CD4-positive, alpha-beta T cell treated with Interleukin-15 for 4 hours (primary cell): ENCODE data around the gene MESD.

Experiments
- DNase-seq: peaks from one replicate; pipeline ENCODE4 v3.0.0-alpha.2; 2020; ENCODE audit warnings: low spot score

Gene MESD

GRCh38 chr15:81015621-81016488 is 26.2 kb upstream of the MESD start:
- no peak for DNase-seq

DNA sequence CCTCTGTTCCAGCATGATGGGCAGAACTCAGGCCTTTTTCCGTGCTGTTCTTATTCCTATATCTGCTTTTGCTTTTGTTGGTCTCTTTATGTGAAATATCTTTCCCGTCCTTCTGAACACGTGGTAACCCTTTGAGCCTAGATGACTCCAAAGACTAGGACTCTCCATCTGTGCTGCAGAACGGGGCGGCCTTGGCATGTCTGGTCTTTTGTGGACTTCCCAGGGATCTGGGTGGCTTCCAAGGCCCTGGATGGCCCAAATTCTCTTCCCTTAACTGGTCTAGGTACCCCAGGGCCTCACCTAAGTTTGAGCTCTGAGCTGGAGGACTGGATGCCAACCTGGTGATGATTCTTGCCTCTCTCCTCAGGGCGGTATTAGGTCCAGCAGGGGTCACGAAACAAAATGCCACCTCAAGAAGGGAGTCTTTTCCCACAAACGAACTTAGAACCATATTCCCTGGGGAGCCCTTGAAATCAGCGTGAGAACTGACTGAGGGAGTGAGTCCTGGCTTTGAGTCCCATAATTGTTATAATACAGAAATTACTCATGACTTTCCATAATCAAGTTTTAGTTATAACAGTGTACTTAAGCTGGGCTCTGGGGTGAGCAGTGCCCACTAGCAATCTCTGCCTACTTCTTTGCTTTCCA is 25.0 kb upstream of the MESD start:
- DNase-seq: no peak

DNA sequence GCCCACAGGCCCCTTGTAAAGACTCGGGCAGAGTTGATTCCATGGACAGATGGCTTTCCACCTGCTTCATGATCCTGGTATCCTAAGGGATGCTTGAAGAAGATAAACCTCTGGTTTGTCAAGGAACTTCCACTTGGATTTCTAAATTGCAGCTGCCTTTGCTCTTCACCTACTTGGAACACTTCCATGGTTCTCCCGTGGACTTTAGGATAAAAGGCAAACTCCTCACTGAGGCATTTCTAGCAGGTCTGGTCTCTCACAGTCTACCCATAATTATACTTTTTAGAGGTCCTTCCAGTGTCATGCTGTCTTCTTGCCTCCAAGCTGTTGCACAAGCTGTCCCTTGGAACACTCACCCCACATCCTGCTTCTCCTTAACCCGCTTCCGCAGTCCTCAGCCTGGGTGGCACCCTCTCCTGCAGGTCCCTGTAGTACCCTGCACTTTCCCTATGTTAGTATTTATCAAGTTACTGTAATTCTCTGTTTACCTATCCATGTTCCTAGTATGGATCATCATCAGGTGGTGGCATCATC is 23.8 kb upstream of the MESD start:
- no peak for DNase-seq

DNA sequence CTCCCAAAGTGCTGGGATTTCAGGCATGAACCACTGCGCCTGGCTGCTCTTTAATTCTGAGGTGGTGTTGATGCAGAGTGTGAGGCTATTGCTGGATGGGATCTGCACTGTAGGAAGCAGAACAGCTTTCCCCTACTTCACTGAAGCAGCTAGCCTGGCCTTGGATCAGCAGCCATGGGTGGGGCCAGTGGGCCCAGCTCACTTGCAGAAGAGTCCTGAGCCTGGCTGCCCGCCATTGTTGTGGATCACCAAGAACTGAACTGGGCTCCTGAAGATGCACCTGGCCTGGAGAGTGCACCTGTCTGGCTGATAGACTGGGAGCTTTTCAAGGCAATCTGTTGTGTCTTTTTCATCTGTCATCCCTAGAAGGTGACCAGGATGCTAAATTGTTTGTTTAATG is 23.0 kb upstream of the MESD start:
- no peak for DNase-seq

- DNase-seq: no peak
Observed at GRCh38 chr15:81011593-81011992, 22.0 kb upstream of the MESD start.

- DNase-seq: no peak
Observed at GRCh38 chr15:81010086-81010485, 20.5 kb upstream of the MESD start.

GRCh38 chr15:81008312-81008711 is 18.7 kb upstream of the MESD start:
- no peak for DNase-seq

GRCh38 chr15:81007428-81008064 is 17.9 kb upstream of the MESD start:
- no peak for DNase-seq

DNA sequence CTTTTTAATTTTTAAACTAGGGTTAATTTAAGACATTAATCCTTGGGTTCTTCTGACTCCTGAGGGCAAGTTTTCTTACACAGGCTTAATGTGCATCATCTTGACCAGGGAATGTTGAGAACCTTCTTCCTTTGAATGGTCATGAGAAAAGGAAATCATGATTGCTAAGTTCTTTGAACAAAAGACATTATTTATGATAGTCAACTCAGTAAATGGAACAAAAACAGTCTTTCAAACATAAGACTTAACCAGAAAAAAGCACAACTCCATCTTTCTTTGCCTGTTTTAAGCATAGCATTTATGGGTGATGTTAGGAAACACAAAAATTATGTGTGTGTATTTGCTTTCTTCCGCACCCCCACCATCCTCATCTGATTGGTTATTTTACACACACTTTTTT is 16.5 kb upstream of the MESD start:
- no peak for DNase-seq

DNA sequence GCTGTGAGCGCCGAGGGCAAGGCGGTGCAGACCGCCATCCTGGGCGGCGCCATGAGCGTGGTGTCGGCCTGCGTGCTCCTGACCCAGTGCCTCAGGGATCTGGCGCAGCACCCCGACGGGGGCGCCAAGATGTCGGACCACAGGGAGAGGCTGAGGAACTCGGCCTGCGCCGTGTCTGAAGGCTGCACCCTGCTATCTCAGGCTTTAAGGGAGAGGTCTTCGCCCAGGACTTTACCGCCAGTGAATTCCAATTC is 13.4 kb upstream of the MESD start:
- DNase-seq: no peak

DNA sequence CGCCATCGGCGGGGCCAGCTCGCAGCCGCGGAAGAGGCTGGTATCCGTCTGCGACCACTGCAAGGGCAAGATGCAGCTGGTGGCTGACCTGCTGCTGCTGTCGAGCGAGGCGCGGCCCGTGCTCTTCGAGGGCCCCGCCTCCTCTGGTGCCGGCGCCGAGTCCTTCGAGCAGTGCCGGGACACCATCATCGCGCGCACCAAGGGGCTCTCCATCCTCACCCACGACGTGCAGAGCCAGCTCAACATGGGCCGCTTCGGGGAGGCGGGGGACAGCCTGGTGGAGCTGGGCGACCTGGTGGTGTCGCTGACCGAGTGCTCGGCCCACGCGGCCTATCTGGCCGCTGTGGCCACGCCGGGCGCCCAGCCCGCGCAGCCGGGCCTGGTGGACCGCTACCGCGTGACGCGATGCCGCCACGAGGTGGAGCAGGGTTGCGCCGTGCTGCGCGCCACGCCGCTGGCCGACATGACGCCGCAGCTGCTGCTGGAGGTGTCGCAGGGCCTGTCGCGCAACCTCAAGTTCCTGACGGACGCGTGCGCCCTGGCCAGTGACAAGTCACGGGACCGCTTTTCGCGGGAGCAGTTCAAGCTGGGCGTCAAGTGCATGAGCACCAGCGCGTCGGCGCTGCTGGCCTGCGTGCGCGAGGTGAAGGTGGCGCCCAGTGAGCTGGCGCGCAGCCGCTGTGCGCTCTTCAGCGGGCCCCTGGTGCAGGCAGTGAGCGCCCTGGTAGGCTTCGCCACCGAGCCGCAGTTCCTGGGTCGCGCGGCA is 12.9 kb upstream of the MESD start:
- no peak for DNase-seq

- no peak for DNase-seq
Observed at GRCh38 chr15:81002009-81002330, 12.4 kb upstream of the MESD start.

DNA sequence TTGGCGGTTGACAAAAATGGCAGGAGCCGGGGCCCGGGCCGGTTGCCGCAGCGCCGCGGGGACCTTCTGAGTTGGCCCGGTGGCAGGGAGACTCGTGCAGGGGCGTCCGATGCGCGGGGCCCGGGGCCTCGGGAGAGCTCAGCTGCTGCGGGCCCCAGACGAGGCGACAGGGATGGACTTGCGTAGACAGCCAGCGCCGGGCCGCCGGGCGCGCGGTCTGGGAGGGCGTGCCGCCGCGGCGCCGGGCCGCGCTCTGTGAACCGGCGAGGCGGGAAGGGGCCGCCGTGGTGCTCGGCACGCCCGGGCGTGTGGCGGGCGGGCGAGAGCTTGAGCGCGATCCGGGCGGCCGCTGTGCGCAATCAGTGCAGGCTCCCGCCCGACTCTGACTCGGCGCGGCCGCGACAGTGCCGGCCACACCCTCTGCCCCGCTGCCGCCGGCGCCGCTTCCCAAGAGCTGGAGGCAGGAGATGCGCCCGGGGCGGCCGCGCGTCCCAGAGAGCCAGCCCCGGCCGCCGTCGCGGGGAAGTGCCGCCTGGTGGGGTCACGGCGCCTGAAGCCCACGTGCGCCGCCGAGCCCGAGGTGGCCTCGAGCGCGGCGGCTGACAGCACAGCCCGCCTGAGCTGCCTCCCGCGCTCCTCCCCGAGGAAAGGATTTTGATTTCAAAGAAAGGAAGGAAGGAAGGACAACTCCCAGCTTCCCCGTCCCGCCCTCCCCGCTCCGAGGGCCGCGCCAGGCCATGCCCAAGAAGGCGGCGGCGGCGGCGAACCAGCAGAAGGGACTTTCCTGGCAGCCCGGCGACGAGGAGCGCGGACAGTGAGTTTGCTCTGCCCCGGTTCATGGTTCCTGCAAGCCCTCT is 11.8 kb upstream of the MESD start:
- peak; percentile 50 for DNase-seq

- DNase-seq: peak; percentile 85
Observed at GRCh38 chr15:81000624-81001151, 11.1 kb upstream of the MESD start, which contains the start of gene TLNRD1. TSS of gene TLNRD1 (plus strand) at chr15:81000923. CDS start at chr15:81002272, 1,349 bp downstream.

- DNase-seq: peak; percentile 32
Observed at GRCh38 chr15:81000144-81000623, 10.6 kb upstream of the MESD start.

- peak; percentile 70 for DNase-seq
Observed at GRCh38 chr15:80999623-81000036, 10.0 kb upstream of the MESD start.

- DNase-seq: no peak
Observed at GRCh38 chr15:80998251-80998650, 8.6 kb upstream of the MESD start.

DNA sequence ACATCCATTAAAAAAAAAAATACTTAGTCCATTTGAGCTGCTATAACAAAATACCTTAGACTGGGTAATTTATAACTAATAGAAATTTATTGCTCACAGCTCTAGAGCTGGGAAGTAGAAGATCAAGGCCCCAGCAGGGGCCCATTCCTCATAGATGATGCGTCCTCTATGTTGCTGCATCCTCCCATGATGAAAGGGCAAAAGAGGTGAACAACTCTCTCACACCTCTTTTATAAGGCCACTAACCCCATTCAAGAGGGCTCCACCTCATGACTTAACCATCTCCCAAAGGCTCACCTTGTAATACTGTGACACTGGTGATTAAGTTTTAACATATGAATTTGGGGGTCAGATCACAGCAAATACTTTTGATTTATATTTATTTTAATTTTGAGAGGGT is 8.1 kb upstream of the MESD start:
- no peak for DNase-seq

DNA sequence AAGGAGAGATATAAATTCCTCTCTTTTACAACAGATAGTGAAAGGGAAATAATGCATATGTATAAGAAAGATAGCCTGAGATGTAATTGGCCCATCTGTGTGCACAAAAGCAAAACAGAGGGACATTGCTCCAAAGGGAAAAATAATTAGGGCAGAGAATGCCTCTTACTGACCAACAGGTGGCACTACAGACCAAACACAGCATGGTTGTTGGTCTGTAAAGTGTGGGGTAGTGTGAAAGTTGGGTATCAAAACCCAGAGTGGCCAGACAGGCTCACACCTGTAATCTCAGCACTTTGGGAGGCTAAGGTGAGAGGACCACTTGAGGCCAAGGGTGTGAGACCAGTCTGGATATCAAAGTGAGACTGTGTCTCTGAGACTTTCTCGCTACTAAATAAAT is 6.6 kb upstream of the MESD start:
- DNase-seq: no peak

GRCh38 chr15:80992441-80992840 is 2.8 kb upstream of the MESD start:
- no peak for DNase-seq

DNA sequence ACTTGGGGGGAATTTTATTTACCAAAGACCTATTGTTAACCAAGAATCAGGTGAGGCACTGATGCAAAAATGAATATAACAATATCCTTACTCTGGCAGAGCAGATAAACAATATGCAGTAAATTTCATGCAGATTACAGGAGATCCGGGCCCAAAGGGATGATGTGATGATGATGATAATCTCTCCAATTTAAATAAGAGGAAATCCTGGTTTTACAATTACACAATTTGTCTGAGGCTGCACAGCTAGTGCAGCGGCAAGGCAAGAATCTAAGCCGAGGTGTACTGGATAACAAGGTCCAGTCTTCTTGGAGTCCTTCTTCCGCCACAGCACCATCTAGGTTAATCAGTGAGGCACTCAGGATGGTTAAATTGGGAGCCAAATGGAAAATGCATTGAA is 2.4 kb upstream of the MESD start:
- no peak for DNase-seq
